GM12875 (cell line): ENCODE data around the gene USP34.

Experiments used
- H3K4me3 ChIP-seq: one replicate; pipeline ENCODE4 v1.5.1; 2011; ENCODE audit warnings: low read depth, low read length, control low read depth
- CTCF ChIP-seq: IDR thresholded peaks from 2 replicates; pipeline ENCODE4 v1.5.1; 2011; ENCODE audit warnings: low read depth, mild to moderate bottlenecking, control low read depth, inconsistent platforms, low read length, moderate library complexity, borderline replicate concordance; ENCODE audit not compliant: insufficient read depth

USP34 gene

GRCh38 chr2:61222567-61222966 is 248.3 kb downstream of the USP34 start:
- no peak overlapping the region for H3K4me3 ChIP-seq
- TF ChIP-seq CTCF: no peak

- no peak for TF ChIP-seq CTCF
- H3K4me3 ChIP-seq: no peak overlapping the region
Observed at GRCh38 chr2:61221819-61222218, 249.1 kb downstream of the USP34 start.

- TF ChIP-seq CTCF: no peak
- no peak overlapping the region for H3K4me3 ChIP-seq
Observed at GRCh38 chr2:61220768-61221167, 250.1 kb downstream of the USP34 start.

GRCh38 chr2:61218817-61219170 is 252.1 kb downstream of the USP34 start:
- TF ChIP-seq CTCF: no peak
- no peak overlapping the region for H3K4me3 ChIP-seq

GRCh38 chr2:61218076-61218816 is 252.6 kb downstream of the USP34 start:
- H3K4me3 ChIP-seq: no peak overlapping the region
- TF ChIP-seq CTCF: no peak

GRCh38 chr2:61214171-61214570 is 256.7 kb downstream of the USP34 start:
- no peak for TF ChIP-seq CTCF
- H3K4me3 ChIP-seq: no peak overlapping the region

- no peak for TF ChIP-seq CTCF
- H3K4me3 ChIP-seq: no peak overlapping the region
Observed at GRCh38 chr2:61210332-61210981, 260.4 kb downstream of the USP34 start.
